Lower leg skin (tissue), 3 donors: ENCODE measurements around the gene PLSCR4.

Source experiments
- CTCF ChIP-seq, 3 donors: fragments of 450-650 bp; IDR thresholded peaks; one replicate each; pipeline ENCODE4 v1.5.1; 2016; ENCODE audit warnings: antibody characterized with exemption in 3 of 3, mild to moderate bottlenecking in 3 of 3, moderate library complexity in 2 of 3
- POLR2A ChIP-seq, 2 donors: fragments of 450-650 bp; IDR thresholded peaks; one replicate each; pipeline ENCODE4 v1.6.1; 2016 to 2017; ENCODE audit warnings: antibody characterized with exemption in 2 of 2, mild to moderate bottlenecking in 1 of 2, moderate library complexity in 1 of 2

GRCh38 chr3:146195030-146195429 lies 55.9 kb downstream of the PLSCR4 start:
- TF ChIP-seq CTCF (IDR thresholded peaks at IDR 0.05) (no peak), POLR2A (IDR thresholded peaks at IDR 0.05) (no peak)
